Body of pancreas (tissue), 4 donors: ENCODE measurements around the gene CBY3.

Experiments
- POLR2A ChIP-seq, 3 donors: fragments of 450-650 bp; IDR thresholded peaks; one replicate each; pipeline ENCODE4 v1.6.1; 2016; ENCODE audit warnings: antibody characterized with exemption in 3 of 3, mild to moderate bottlenecking in 2 of 3
- TF ChIP-seq, protein P1 (sequence below), 7 experiments: fragments of 450-650 bp in 4 of 7; fragments of 200-600 bp in 3 of 7; sonication (generic) in 3 of 7; IDR thresholded peaks; one replicate each; pipeline ENCODE4 v1.5.1; 2016 to 2019; ENCODE audit warnings: antibody characterized with exemption in 7 of 7

DNA sequence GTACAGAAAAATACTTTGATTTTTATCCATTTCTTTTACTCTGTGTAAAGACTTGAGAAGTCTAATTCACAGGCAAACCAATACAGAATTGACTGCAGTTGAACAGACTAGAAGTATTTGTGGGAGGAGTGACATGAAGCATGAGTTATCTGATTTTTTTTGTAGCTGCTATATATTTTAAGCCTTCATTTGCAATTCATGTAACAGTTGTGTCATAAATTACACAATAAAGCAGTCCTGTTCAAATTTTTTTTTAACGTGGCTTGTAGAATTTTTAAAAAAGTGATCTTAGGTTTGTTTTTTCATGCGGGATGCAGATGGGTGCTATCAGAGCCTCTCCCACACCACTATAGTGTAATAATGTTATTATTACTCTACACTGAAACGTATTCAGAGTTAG, 48.9 kb upstream of the CBY3 start:
- TF ChIP-seq, protein P1, sequence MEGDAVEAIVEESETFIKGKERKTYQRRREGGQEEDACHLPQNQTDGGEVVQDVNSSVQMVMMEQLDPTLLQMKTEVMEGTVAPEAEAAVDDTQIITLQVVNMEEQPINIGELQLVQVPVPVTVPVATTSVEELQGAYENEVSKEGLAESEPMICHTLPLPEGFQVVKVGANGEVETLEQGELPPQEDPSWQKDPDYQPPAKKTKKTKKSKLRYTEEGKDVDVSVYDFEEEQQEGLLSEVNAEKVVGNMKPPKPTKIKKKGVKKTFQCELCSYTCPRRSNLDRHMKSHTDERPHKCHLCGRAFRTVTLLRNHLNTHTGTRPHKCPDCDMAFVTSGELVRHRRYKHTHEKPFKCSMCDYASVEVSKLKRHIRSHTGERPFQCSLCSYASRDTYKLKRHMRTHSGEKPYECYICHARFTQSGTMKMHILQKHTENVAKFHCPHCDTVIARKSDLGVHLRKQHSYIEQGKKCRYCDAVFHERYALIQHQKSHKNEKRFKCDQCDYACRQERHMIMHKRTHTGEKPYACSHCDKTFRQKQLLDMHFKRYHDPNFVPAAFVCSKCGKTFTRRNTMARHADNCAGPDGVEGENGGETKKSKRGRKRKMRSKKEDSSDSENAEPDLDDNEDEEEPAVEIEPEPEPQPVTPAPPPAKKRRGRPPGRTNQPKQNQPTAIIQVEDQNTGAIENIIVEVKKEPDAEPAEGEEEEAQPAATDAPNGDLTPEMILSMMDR (IDR thresholded peaks at IDR 0.05), result no peak
- no peak for TF ChIP-seq POLR2A (IDR thresholded peaks at IDR 0.05)
